ENCODE results near the gene LRRC45.

DNA sequence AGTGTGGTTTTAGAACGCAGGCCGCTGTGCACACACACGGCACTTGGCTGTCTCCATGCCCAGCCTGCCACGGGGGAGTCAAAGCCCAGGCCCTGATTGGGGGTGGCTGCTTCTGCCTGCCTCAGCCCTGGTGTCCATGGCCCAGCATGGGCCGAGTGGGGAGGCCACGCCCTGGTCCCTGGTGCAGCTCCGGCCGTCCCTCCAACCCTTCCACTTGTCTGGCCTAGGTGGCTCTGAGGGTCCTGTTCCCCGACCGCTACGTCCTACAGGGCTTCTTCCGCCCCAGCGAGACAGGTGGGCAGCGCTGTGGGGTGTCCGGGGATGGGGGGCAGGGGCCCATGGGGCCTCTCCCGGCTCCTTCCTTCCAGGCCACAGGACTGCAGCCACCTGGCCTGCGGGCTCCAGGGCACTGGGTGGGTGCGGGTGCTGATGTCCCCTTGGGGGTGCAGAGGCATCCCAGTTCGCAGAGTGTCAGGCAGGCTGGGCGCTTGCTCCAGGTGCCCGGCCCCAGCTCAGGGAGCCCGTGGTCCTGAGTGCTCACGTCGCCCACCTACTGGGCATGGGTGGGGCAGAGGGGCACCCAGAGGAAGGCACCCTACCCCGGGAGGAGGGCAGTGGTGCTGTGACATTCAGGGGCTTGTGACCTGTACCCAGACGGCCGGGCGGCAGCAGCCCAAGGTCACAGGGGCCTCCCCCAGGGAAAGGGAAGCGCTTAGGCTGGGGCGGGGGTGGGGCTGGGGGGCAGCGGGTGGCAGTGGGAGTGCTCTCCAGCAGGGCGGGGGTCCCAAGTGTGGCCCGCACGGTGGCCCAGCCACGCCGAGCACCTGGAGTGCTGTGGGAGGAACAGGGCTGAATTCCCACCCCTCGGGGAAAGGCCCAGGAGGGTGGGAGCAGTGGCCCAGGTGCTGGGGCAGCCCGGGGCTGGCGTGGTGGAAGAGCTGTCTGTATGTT is 12.3 kb upstream of the LRRC45 start:
- TF ChIP-seq ELF1 (IDR thresholded peaks at IDR 0.05; ENCODE audit: borderline replicate concordance, low read depth) (no peak), CTCF (IDR thresholded peaks at IDR 0.05 in 2 of 3, conservative IDR thresholded peaks at IDR 0.05 in 1 of 3; ENCODE audit: borderline replicate concordance in 1 of 3, insufficient read depth in 1 of 3, low read depth in 2 of 3, low read length in 2 of 3) (no peak), EZH2phosphoT487 (IDR thresholded peaks at IDR 0.05; ENCODE audit: borderline replicate concordance) (no peak), POLR2A (IDR thresholded peaks at IDR 0.05; ENCODE audit: borderline replicate concordance, extremely low read depth, insufficient read depth, insufficient read length) (no peak), SIN3A (IDR thresholded peaks at IDR 0.05; ENCODE audit: low read depth) (no peak), FOSL1 (IDR thresholded peaks at IDR 0.05; ENCODE audit: low read depth) (no peak)
